ENCODE measurements around the gene RHCG.

The RHCG gene

DNA sequence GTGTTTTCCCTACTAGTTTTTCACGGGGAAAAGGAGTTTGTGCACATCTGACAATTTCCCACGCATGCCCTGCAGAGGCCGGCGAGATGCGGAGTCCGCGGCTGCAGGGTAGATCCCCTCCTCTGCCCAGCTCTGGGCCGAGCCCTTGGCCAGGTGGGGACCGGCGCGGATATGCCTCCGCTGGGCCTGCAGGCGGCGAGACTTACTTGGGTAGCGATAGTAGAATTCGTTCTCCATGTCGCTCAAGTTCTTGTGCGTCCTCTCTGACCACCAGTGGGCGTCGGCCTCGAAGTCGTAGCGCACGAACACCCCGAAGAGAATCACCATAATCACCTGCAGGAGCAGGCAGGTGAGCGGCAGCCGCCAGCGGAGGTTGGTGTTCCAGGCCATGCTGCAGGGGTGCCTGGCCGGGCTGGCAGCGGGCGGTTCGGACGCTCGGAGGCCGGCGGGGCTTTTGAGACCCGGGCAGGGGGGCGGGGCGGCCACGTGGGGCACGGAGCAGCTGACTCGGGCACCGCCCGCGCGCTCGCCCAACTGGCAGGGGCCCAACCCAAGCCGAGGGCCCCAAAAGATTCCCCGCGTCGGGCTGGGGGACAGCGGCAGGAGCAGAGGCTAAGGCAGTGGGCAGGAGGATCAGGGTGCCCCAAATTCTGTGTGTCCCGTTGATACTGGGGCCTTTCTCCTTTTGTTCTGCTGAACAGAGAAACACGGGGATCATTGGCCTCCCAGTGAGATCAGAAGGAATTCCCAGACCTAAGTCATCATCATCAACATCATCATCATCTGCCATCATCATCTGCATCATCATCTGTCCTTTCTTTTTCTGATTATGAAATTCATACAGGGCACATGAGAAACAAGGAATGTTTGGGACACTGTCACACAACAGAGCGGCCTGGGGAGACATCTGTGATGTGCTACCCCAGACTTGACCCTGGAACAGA, at the start of gene RHCG:
Gene RHCG (minus strand): TSS at position 429 of the 944 bp plus-strand sequence. CDS start 39 bp downstream, at position 390.
- DNase-seq (ENCODE audit: extremely low read depth in 1 of 2, low read depth in 1 of 2): no peak

DNA sequence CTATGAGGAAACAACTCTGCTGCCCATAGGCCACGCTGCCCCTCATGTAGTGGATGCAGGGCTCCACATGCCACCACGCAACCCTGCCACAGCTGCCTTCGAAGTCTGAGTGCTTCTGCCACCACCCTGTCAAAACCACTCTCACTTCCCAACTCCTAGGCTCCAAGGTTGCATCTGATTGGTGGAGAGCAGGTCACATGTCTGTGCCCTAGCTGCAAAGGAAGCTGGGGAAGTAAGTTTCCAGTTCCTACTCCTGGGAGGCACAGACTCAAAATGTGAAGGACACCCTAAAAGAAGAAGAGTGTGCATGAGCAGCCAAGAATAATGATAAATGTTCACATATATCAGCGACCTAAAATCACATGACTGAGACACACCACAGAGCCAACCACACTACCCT, 47.0 kb upstream of the RHCG start:
- DNase-seq (ENCODE audit: extremely low read depth in 1 of 2, low read depth in 1 of 2): no peak

DNA sequence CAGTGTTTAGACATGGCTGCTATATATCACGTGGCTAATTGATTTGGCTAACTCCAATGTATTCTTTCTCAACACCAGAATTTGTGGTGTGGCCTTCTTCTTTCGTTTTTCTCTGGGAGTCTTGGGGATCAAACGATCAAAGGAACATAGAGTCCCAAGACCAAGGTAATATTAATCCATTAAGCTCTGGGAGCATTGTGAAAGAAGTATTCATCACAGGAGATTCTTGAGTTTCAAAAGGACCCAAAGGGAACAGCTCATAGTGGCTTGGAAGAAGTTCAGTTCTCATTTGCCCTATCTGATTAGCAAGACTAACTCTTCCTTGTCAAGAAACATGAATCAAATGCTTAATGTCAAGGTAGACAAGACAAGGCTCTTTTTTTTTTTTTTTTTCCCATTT, 46.0 kb upstream of the RHCG start:
- no peak for DNase-seq (ENCODE audit: extremely low read depth in 1 of 2, low read depth in 1 of 2)

DNA sequence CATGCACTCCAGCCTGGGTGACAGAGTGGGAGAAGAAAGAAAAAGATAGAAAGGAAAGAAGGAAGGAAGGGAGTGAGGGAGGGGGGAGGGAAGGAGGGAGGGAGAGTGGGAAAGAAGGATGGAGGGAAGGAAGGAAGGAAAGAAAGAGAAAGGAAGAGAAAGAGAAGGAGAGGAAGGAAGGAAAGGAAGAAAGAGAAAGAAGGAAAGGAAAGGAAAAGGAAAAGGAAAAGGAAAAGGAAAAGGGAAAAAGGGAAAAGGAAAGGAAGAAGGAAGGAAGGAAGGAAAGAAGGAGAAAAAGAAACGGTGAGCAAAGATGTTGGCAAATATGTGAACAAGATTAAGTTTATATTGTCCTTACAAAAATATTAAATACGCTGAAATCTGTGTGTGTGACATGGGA, 42.6 kb upstream of the RHCG start:
- no peak for DNase-seq (ENCODE audit: extremely low read depth in 1 of 2, low read depth in 1 of 2)

DNA sequence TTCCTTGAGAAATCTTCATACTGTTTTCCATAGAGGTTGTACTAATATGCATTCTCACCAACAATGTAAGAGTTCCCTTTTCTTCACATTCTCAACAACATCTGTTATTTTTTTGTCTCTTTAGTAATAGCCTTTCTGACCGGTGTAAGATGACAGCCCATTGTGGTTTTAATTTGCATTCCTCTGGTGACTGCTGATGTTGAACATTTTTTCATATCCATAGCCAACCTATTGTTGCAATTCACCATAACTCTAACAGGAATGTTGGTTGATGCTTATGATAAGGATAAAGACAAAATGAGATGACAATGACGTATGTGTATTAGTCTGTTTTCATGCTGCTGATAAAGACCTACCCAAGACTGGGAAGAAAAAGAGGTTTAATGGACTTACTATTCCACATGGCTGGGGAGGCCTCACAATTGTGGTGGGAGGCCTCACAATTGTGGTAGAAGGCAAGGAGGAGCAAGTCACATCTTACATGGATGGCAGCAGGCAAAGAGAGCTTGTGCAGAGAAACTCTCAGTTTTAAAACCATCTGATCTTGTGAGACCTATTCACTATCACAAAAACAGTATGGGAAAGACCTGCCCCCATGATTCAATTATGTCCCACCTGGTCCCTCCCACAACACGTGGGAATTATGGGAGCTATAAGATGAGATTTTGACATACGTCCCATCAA, 37.6 kb upstream of the RHCG start:
- no peak for DNase-seq (ENCODE audit: extremely low read depth in 1 of 2, low read depth in 1 of 2)

GRCh38 chr15:89531796-89532537, 35.6 kb upstream of the RHCG start:
- DNase-seq (ENCODE audit: extremely low read depth in 1 of 2, low read depth in 1 of 2): no peak

DNA sequence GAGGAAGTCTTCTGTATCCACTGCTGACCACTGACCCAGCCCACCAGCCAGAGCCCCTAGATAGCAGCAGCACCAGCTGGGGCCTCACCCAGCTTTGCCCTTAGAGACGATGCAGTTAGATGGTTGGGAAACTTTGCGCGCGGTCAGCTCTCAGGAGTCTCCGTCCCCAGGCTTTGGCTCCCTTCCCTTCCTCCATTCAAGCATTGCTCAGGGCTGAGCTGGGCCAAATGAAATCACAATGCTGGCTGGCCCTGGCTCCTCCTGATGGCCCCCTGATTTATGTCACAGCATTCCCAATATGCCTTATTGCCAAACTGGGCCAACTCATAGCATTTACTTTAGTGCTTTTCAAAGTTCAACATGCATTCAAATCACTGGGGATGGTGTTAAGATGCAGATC, 34.6 kb upstream of the RHCG start:
- no peak for DNase-seq (ENCODE audit: extremely low read depth in 1 of 2, low read depth in 1 of 2)

- no peak for DNase-seq (ENCODE audit: extremely low read depth in 1 of 2, low read depth in 1 of 2)
These were observed 32.5 kb upstream of the RHCG start for GRCh38 chr15:89528757-89529352.

- DNase-seq (ENCODE audit: extremely low read depth in 1 of 2, low read depth in 1 of 2): no peak
These were observed 30.4 kb upstream of the RHCG start for GRCh38 chr15:89526601-89527441.

DNA sequence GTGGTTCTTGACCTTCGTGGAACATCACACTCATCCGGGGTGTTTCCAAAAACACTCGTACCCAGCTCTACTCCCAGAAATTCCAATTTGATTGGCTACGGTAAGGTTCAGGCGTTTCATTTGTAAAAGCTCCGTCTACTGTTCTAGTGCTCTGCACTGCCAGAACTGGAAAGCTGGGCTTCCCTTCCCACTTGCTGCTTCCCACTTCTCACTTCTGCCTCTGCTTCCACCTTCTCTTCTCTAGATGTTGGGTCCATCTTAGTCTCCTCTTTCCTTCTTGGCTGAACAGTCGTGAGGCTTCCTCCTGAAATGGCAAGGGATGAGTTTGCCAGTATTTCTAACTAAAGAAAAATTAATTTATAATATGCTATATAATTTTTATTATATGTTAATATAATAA, 29.8 kb upstream of the RHCG start:
- DNase-seq (ENCODE audit: extremely low read depth in 1 of 2, low read depth in 1 of 2): no peak

GRCh38 chr15:89524184-89524583, 27.8 kb upstream of the RHCG start:
- DNase-seq (ENCODE audit: extremely low read depth in 1 of 2, low read depth in 1 of 2): no peak

GRCh38 chr15:89523101-89523500, 26.7 kb upstream of the RHCG start:
- no peak for DNase-seq (ENCODE audit: extremely low read depth in 1 of 2, low read depth in 1 of 2)

DNA sequence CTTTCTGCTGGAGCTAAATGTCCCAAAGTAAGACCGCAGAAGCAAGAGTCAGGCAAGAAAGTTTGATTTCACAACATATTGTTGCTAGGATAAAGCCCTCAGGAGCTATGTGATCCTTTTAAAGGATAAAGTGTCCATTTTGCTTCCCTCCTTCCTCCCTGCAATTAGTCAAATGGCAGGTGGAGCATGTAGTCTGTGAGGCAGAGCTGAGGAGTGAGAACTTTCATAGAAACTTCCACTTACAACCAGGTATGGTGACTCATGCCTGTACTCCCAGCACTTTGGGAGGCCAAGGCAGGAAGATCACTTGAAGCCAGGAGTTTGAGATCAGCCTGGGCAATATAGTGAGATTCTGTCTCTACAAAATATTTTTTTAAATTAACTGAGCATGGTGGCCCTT, 25.2 kb upstream of the RHCG start:
- no peak for DNase-seq (ENCODE audit: extremely low read depth in 1 of 2, low read depth in 1 of 2)

DNA sequence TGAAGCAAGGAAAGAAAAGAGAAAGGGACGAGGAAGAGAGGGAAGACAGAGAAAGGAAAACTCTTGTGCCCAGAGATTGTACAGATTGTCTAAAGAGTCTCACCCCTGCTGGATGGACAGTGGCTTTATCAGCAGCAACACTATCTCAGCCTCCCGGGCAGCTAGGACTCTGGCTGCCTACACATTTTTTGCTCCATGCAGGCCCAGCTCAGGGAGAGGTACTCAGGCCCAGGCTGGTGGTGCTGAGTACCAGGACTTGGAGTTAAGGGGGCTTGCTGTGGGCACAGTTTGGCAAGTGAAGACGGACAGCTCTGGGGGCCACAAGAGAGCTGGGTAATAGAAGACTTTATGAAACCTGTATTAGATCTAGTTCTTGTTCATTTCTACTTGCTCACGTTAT, 19.1 kb upstream of the RHCG start:
- DNase-seq (ENCODE audit: extremely low read depth in 1 of 2, low read depth in 1 of 2): no peak

DNA sequence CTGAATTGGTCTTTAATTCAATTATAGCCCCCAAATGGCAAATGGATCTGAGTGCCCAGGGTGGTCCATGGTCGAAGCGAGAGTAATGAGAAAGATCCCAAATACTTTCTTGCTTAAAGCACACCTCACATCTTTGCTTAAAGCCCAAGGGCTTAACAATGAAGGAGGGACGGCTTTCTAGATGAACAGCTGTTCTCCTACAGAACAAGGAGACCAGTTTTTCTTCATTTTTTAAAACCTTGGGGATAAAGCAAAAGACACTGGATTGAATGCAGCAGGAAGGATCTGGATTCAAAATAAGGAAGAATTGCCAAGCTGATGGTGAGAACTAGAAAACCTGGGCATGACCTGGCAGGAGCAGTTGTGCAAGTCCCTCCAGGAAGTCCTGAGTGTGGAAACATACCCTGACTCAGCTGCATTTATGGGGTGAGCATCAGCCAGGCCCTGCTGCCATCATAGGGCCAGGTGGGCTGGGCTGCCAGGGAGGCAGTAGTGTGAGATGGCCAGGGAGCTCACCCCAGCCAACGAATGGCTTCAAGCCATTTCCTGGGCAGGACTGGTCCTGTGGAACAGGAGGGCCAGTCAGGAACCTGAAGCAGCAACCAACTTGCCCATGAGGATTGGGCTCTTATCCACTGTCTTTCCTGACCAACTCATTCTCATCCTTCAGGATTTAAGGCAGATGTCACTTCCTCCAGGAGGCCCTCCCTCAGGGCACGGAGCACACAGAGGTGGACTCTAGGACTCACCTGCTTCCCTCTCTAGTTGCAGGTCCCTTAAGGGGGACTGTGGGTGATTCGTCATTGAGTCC, 18.4 kb upstream of the RHCG start:
- DNase-seq (ENCODE audit: extremely low read depth in 1 of 2, low read depth in 1 of 2): no peak

DNA sequence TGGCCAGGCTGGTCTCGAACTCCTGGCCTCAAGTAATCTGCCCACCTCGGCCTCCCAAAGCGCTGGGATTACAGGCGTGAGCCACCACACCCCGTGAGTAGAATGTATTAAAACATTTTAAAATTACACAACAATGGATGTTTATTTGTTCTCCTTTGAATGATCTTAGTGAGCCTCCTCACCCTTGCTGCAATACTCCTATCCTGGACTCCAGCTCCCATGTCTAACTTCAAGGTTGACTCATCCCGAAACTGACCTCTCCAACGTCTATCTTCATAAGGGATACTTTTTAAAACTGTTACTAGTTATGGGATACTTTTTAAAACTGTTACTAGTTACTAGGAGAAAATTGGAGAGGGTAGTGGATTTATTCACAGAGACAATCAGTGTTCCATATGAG, 17.8 kb upstream of the RHCG start:
- DNase-seq (ENCODE audit: extremely low read depth in 1 of 2, low read depth in 1 of 2): no peak

DNA sequence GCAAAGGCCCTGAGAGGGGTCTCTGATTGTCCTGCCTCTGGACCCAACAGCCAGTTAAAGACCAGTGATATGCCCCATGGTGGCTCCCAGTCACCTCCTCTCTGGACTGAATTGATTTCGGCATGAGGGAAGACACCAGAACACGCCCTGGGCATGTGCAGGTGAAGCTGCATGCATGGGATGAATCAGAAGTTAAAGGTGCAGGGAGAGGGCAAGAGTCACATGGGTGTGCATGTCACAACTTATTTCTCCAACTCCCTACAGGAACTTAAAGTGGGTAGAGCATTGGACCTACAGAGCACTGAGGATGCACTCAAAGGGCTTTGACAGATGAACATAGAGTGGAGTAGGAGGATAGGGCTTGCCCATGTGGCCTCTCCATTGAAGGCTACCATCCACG, 16.9 kb upstream of the RHCG start:
- no peak for DNase-seq (ENCODE audit: extremely low read depth in 1 of 2, low read depth in 1 of 2)

DNA sequence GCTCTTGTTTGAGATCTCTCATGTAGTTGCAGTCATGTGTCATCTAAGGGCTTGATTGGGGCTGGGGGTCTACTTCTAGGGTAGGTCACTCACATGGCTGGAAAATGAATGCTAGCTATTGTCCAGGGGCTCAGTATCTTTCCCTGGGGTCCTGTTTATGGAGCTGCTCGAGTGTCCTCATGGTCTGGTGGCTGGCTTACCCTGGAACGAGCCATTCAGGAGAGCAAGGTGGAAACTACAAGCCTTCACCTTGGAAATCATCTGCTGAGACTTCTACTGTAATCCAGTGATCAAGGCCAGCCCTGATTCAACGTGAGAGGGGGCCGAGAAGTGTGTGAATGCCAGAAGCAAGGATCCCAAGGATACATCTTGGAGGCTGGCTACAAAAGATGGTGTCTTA, 16.2 kb upstream of the RHCG start:
- DNase-seq (ENCODE audit: extremely low read depth in 1 of 2, low read depth in 1 of 2): no peak

DNA sequence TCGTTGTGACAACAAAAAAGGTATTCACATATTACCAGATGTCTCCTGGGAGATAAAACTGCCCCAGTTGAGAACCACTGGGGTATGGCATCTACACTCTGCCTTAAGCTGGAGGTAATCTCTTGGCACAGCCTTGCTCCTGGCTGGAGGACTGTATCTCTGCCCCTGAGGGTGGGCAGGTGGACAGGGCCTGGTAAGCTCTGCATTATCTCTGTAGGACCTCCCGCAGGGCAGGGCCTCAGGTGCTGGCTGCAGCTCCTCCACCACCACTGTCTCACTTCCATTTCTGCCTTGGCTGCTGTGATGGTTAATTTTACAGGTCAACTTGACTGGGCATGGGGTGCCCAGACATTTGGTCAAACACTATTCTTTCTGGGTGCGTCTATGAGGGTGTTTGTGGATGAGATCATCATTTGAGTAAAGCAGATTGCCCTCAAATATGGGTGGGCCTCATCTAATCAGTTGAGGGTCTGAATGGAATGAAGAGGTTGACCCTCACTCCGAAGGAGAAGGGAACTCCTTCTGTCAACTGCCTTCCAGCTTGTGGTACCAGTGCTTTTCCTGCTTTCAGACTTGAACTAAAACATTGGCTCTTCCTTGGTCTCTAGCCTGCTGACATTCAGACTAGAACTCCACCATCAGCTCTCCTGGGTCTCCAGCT, 9.8 kb upstream of the RHCG start:
- DNase-seq (ENCODE audit: extremely low read depth in 1 of 2, low read depth in 1 of 2): no peak
